Regular cardiac myocyte (primary cell): ENCODE data around the gene PRRC2C. TPM values are rescaled to one million over a fixed set of nuclear protein-coding genes. Genes with fewer than 3 reads are reported as not detected.

Source experiments
- total RNA-seq: library from RNA; depleted of rRNA; stranded (reverse); fragments of >200 nt; gene quantifications from 2 replicates; pipeline ENCODE4 v1.2.3, GENCODE V29; 2014

The PRRC2C gene
- 33.9 and 42.0 TPM in 2 replicates for total RNA-seq

GRCh38 chr1:171485375-171486047 is at the start of gene PRRC2C:
Gene PRRC2C (plus strand): TSS chr1:171485530. CDS start chr1:171512089, 26,559 bp downstream.

GRCh38 chr1:171622152-171622462 is 136.8 kb downstream of the PRRC2C start, which contains the start of gene MYOCOS:
Gene MYOCOS (plus strand): TSS chr1:171622243. CDS start chr1:171623884, 1,641 bp downstream.

Other genes starting within 250 kb of the PRRC2C start
- gene FMO1, start 237.0 kb upstream of the PRRC2C start, total RNA-seq = 0.28 TPM in 1 of 2 replicates, not detected in the other
- gene FMO4, start 171.3 kb upstream of the PRRC2C start, total RNA-seq = 0.96 and 3.9 TPM in 2 replicates
- not detected in 2 replicates for gene MYOCOS, start 136.7 kb downstream of the PRRC2C start, total RNA-seq
- 0.28 TPM in 1 of 2 replicates, not detected in the other for gene MYOC, start 167.2 kb downstream of the PRRC2C start, total RNA-seq